ENCODE measurements around the gene NDUFB2.
A peak's percentile ranks its signal among the peaks of the same experiment; 100 is the strongest.
"Not testable (repeated sequence)": the region's sequence is repeated elsewhere in the genome, so short reads cannot be mapped to it uniquely, and the experiment has no call there.

The NDUFB2 gene

GRCh38 chr7:140693849-140694248, 2.7 kb upstream of the NDUFB2 start:
- not testable (repeated sequence) for DNase-seq

DNA sequence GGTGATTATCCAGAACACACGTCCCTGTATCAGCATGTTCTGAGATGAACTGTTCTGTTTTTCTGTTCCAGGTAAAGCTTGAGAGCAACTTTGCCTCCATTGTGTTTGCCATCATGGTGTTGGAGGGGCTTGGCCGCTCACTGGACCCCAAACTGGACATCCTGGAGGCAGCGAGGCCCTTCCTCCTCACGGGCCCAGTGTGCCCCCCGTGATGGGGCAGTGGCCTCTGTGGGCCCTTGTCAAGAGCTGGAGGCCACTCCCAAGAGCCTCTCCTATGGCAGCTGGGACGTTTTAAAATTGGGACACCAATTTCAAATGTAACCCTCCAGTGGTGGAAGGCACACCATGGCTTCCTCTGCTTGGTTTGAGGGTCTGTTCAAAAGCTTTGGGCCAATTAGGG, 1.9 kb upstream of the NDUFB2 start:
- no peak for DNase-seq

GRCh38 chr7:140695381-140695780, 1.1 kb upstream of the NDUFB2 start:
- DNase-seq = no peak

- peak; percentile 80 to 93 (median 91) for DNase-seq
Observed at GRCh38 chr7:140696024-140696679, 356 bp upstream of the NDUFB2 start.

GRCh38 chr7:140697447-140698143, 1.1 kb downstream of the NDUFB2 start:
- no peak for DNase-seq

- no peak for DNase-seq
Observed at GRCh38 chr7:140698477-140698876, 2.0 kb downstream of the NDUFB2 start.

GRCh38 chr7:140702774-140703173, 6.3 kb downstream of the NDUFB2 start:
- DNase-seq = no peak

DNA sequence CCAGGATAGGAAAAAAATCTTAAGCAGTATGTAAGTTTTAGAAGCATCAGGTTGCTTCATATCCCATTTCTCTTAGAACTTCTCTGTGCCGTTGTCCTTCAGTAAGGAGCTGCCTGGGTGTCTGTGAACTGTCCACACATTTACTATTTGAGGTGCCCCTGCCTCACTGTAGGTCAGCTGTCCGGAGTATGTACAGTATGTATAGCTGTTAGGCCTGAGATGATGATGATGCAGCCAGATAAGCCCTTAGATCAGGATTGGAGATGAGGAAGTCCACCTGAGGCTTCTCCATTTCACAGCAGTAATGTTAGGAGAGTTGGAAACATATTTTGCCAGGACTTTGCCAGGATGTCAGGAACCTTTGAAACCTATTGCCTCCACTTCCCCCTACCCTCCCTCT, 7.7 kb downstream of the NDUFB2 start:
- DNase-seq = no peak

DNA sequence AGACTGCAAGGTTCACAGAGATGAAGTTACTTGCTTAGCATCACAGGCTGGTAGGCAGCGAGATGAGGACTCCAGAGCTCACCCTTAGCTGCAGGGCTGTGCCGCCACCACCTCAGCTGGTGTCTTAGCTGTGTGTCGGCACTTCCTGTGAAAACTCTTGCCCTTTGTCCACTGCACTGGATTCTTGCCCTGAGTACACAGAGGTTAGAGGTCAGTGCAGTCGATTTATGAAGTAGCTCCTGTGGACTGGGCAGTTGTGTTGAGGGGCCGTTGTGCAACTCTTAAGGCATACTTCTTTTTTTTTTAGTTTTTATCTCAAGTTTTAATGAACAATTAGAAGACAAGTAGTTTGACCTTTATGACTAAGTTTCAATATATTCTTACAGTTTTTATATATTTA, 10.6 kb downstream of the NDUFB2 start:
- DNase-seq = no peak

DNA sequence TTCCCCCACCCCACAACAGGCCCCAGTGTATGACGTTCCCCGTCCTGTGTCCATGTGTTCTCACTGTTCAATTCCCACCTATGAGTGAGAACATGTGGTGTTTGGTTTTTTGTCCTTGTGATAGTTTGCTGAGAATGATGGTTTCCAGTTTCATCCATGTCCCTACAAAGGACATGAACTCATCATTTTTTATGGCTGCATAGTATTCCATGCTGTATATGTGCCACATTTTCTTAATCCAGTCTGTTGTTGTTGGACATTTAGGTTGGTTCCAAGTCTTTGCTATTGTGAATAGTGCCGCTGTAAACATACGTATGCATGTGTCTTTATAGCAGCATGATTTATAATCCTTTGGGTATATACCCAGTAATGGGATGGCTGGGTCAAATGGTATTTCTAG, 12.3 kb downstream of the NDUFB2 start:
- DNase-seq = not testable (repeated sequence)

DNA sequence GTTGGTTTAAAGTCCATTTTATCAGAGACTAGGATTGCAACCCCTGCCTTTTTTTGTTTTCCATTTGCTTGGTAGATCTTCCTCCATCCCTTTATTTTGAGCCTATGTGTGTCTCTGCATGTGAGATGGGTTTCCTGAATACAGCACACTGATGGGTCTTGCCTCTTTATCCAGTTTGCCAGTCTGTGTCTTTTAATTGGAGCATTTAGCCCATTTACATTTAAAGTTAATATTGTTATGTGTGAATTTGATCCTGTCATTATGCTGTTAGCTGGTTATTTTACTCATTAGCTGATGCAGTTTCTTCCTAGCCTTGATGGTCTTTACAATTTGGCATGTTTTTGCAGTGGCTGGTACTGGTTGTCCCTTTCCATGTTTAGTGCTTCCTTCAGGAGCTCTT, 15.9 kb downstream of the NDUFB2 start:
- not testable (repeated sequence) for DNase-seq

- DNase-seq = no peak
Observed at GRCh38 chr7:140714331-140715040, 18.0 kb downstream of the NDUFB2 start.

DNA sequence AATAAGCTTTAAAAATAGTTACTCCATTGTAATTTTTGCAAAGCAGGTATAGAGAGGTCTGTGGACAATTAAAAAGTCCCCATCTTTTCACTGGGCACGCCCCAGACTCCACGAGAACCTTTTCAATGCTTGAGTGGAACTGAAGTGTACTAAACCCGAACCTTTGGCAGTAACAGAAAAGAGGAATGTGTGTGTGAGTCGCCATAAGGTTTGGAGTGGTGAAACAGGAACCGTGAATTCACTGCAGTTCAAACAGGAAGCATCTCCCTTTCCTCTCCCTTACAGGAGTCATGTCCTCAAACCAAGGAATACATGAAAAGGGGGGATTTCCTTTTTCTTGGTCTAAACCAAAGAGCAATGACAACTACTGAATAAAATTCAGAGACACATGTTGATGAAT, 23.2 kb downstream of the NDUFB2 start:
- no peak for DNase-seq

DNA sequence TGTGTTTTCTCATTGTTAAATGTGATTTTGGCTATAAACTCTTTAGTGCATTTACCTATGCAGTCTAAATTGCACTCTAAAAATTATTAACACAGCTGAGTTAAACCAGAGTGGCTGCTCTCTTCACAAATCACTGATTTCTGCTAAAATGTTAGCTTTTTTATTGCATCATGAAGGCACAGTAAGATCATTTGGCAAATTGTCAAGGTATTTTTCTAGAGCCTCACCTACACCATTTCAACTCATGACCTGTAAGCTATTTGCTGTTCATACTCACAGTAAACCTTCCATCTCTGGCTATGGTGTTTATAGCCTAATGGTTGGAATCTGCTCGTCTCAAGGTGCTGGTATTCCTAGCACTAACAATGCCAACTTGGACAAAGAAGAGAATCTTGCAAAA, 25.7 kb downstream of the NDUFB2 start:
- no peak for DNase-seq

- peak in 3 of 5 donors; percentile 8 to 41 (median 34) for DNase-seq
Observed at GRCh38 chr7:140723006-140723405, 26.5 kb downstream of the NDUFB2 start.

- no peak for DNase-seq
Observed at GRCh38 chr7:140723574-140723973, 27.1 kb downstream of the NDUFB2 start.

DNA sequence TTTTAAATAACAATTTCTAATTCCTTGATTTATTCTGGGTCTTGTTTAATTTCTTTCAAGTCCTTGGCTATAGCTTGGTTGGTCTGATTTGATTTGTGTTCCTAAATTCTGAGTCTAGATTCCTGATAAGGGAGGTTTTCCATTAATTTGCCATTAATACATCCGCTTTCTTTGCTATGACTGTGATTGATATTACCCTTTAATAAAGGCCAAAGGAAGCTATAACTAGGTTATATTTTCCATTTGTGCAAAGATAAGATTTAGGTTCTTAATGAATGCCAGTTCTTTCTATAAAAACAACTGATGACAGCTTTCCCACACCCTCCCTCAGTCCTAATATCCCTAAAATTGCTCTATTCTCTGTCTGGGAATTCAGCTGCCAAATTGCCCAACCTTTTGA, 28.2 kb downstream of the NDUFB2 start:
- DNase-seq = no peak

DNA sequence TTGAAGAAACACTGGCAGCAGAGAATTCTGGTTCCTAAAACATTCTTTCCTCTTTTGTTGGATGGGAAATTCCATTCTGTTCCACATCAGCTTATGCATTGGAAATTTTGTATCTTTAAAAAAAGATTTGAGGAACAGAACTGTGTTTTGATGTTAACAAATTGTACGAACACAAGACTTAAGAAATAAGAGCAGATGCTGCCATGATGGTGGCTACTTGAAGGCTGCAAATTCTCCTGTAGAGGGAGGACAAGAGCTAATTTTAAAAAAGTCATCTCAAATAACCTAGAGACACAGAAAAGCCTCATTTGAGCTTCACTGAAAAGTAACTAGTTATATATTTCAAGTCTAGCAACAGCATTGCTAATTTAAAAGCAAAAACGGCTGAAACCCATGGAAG, 29.8 kb downstream of the NDUFB2 start:
- no peak for DNase-seq

- no peak for DNase-seq
Observed at GRCh38 chr7:140732416-140732815, 35.9 kb downstream of the NDUFB2 start.

GRCh38 chr7:140734096-140734495, 37.6 kb downstream of the NDUFB2 start:
- no peak for DNase-seq

DNA sequence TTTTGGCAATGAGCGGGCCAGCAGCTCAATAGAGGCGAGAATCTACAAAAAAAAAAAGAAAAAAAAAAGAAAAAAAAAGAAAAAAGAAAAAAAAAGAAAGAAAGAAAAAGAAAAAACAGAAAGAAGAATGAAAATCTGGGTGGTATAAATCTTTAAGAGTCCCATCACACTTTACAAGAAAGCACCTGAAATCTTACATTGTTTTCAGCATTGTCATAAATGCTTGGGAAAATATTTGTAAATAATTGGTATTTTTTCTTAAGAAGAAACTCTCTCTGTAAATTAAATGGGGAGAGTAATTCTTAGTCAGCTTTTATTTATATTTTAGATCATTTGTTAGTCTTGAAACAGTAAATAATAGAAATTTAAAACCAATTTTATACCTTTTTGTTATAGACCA, 38.2 kb downstream of the NDUFB2 start:
- no peak for DNase-seq

GRCh38 chr7:140738280-140738679, 41.8 kb downstream of the NDUFB2 start:
- DNase-seq = no peak

DNA sequence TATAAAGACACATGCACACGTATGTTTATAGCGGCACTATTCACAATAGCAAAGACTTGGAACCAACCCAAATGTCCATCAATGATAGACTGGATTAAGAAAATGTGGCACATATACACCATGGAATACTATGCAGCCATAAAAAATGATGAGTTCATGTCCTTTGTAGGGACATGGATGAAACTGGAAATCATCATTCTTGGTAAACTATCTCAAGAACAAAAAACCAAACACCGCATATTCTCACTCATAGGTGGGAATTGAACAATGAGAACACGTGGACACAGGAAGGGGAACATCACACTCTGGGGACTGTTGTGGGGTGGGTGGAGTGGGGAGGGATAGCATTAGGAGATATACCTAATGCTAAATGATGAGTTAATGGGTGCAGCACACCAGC, 46.7 kb downstream of the NDUFB2 start:
- not testable (repeated sequence) for DNase-seq

- no peak for DNase-seq
Observed at GRCh38 chr7:140744005-140744404, 47.5 kb downstream of the NDUFB2 start.
